Measurements from ENCODE around the gene CCDC71L.
A peak's percentile ranks its signal among the peaks of the same experiment; 100 is the strongest.
"Not testable (repeated sequence)": the region's sequence is repeated elsewhere in the genome, so short reads cannot be mapped to it uniquely, and the experiment has no call there.

CCDC71L gene

DNA sequence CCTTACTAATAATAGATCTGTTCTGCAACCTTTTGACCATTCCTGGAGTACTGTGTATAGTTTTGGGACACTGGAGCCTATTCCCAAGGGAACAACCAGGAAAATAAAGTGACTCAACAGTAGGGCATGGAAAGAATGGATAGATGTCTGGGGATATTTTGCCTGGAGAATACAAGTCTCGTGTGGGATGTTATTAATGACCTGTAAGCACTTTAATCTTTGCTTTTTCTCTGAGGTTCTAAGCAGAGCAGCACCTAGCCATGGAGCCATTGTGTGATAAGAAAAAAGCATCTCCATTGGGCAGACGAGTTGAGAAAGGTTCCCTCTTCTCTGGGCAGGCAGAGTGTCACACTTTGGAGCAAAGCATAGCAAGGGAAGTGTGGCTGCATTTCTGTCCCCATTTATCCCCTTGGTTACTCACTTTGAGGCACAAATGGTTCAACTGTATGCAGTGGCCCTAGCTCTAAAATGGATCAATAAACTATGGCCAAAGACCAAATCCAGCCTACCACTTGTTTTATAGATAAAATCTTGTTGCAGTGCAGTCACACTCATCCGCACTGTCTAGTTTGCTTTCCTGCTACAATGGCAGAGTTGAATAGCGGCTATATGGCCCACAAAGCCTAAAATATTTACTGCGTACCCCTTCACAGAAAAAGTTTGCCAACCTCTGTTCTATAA lies 21.0 kb upstream of the CCDC71L start:
- TF ChIP-seq, protein P1, sequence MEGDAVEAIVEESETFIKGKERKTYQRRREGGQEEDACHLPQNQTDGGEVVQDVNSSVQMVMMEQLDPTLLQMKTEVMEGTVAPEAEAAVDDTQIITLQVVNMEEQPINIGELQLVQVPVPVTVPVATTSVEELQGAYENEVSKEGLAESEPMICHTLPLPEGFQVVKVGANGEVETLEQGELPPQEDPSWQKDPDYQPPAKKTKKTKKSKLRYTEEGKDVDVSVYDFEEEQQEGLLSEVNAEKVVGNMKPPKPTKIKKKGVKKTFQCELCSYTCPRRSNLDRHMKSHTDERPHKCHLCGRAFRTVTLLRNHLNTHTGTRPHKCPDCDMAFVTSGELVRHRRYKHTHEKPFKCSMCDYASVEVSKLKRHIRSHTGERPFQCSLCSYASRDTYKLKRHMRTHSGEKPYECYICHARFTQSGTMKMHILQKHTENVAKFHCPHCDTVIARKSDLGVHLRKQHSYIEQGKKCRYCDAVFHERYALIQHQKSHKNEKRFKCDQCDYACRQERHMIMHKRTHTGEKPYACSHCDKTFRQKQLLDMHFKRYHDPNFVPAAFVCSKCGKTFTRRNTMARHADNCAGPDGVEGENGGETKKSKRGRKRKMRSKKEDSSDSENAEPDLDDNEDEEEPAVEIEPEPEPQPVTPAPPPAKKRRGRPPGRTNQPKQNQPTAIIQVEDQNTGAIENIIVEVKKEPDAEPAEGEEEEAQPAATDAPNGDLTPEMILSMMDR (conservative IDR thresholded peaks at IDR 0.05): no peak
- H3K27ac ChIP-seq: no peak overlapping the region

DNA sequence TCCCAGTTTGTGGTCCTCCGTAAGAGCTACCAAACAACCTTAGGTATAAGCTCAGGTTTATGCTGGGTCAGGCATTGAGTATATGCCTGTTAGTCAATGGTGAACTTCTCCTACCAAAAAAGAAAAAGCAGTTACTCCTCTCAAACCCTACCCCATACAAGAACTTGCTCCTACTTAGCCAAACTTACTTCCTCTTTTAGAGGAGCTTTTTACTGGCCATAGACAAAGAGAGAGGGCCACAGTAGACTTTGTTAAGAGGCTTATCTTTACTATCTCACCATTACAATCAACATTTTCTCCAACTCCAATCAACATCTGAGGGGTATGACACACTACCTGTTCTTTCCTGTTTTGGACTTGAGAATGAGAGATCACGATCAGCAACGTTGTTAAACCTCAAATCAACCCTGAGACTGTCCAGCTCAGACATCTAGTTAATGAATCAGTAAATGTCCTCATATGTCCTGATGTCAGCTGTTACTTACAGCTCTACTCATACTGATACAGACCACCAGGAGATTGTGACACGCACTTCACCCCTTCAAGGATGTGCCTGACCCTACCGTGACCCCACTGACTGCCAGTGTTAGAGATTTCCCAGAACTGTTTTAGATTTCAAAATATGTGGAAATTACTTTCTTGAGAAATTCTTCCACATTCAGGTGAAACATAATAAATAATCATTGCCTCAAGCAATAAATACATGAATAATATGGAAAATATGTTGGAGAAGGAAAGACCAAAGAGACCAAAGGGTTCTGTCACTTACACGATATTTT lies 18.4 kb upstream of the CCDC71L start:
- peak overlapping the region; percentile 27; the same call in 1 of the 2 replicates for H3K27ac ChIP-seq

DNA sequence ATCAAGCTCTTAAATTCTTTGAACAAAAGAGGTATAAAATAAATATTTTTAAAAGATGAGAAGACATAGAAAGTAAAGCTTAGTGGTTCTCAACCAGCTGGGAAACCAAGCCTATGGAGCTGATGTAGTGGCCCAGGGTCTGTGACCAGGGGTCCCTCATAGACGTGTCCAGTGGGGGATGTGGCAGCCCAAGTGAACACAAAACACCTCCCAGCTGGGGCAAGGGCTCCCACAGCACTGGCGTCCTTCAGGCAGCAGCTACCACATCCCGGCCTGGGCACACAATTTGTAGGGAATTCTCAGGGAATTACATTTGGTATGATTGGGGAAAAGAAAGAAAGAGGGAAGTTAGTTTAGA lies 17.8 kb upstream of the CCDC71L start:
- TF ChIP-seq, protein P1 (conservative IDR thresholded peaks at IDR 0.05): no peak

More for the DNA sequence above, 18.4 kb upstream of the CCDC71L start:
- TF ChIP-seq, protein P1 (conservative IDR thresholded peaks at IDR 0.05): no peak

DNA sequence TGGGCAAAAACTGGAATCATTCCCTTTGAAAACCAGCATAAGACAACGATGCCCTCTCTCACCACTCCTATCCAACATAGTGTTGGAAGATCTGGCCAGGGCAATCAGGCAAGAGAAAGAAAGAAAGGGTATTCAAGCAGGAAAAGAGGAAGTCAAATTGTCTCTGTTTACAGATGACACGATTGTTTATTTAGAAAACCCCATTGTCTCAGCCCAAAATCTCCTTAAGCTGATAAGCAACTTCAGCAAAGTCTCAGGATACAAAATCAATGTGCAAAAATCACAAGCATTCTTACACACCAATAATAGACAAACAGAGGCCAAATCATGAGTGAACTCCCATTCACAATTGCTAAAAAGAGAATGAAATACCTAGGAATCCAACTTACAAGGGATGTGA lies 15.5 kb upstream of the CCDC71L start:
- not testable (repeated sequence) for H3K27ac ChIP-seq

More for the DNA sequence above, 17.8 kb upstream of the CCDC71L start:
- H3K27ac ChIP-seq: peak overlapping the region; percentile 27

DNA sequence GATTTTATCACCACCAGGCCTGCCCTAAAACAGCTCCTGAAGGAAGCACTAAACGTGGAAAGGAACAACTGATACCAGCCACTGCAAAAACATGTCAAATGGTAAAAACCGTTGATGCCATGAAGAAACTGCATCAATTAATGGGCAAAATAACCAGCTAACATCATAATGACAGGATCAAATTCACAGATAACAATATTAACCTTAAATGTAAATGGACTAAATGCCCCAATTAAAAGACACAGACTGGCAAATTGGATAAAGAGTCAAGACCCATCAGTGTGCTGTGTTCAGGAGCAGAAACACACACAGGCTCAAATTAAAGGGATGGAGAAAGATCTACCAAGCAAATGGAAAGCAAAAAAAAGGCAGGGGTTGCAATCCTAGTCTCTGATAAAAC lies 12.7 kb upstream of the CCDC71L start:
- not testable (repeated sequence) for H3K27ac ChIP-seq

DNA sequence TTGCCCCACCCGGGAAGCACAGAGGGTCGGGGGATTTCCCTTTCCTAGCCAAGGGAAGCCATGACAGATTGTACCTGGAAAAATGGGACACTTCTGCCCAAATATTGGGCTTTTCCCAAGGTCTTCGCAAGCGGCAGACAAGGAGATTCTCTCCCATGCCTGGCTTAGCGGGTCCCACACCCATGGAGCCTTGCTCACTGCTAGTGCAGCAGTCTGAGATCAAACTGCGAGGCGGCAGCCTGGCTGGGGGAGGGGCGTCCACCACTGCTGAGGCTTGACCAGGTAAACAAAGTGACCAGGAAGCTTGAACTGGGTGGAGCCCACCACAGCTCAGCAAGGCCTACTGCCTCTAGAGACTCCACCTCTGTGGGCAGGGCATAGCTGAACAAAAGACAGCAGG lies 11.0 kb upstream of the CCDC71L start:
- H3K27ac ChIP-seq: peak overlapping the region; percentile 74

DNA sequence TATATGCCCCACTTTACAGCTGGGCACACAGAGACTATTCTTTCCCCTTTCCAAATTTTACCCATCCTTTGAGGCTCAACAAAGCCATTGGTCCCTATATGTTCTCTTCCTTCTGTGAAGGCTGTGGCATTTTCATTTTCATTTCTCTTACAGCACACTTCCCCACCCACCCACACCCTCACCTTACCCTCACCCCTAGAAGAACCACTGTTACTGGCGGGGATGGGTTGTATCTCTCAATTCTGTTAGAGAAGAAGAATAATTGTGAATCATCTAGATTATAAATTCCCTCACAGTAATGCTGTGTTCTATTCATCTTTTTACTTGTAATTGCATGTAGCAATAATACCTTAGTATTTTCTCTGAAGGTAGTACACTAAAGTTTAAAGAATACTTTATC lies 10.2 kb upstream of the CCDC71L start:
- TF ChIP-seq, protein P1 (conservative IDR thresholded peaks at IDR 0.05): no peak
- peak overlapping the region; percentile 74 for H3K27ac ChIP-seq

DNA sequence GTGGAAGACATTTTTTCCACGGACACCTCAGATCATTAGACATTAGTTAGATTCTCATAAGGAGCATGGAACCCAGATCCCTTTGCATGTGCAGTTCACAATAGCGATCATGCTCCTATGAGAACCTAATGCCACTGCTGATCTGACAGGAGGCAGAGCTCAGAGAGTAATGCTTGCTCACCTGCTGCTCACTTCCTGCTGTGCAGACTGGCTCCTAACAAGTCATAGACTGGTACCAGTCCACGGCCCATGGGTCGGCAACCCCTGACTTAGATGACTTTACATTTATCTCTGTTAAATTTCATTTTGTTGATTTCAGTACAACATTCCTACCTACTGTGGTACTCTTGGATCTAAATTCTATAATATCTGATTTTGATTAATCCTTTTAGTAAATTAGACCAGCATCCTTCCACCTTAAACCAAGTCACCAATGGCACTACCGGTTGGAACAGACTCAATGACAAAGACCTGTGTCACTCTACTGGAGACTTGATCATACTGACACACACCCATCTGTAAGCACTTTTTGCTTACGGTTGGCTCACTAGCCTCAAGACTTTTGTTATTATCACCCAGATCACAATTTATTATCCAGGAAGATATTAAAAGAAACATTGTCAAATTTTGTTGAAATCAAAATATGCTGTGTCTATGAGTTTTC lies 8.0 kb upstream of the CCDC71L start:
- H3K27ac ChIP-seq: no peak overlapping the region
- TF ChIP-seq, protein P1 (conservative IDR thresholded peaks at IDR 0.05): no peak

DNA sequence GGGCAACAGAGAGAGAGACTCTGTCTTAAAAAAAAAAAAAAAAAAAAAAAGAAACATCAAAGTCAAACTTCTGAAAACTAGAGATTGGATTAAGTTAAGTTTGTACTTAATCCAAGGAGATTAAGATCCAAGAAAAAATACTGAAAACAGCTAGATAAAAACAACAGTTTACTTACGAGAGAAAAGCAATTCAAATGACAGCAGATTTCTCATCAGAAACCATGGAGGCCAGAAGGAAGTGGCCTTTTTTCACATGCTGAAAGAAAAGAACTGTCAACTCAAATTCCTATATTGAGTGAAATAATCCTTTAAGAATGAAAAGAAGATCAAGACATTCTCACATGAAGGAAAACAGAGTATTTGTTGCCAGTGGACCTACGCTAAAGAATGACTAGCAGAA lies 5.4 kb upstream of the CCDC71L start:
- H3K27ac ChIP-seq: no peak overlapping the region
- TF ChIP-seq, protein P1 (conservative IDR thresholded peaks at IDR 0.05): no peak
